Pancreas (tissue), 10 donors: ENCODE measurements around the gene SLC27A3. TPM values are rescaled to one million over a fixed set of nuclear protein-coding genes. Genes with fewer than 3 reads are reported as not detected.

Experiments used
- ATAC-seq, 4 donors: fragments of 200-7000 bp; cut with Tn5 transposase; one replicate each; pipeline versions ENCODE4 v1.8.0 to v1.9.1; 2020; ENCODE audit warnings: mild to moderate bottlenecking in 4 of 4, moderate library complexity in 4 of 4
- DNase-seq, 6 donors: peaks; one replicate each; pipeline ENCODE4 v3.0.0-alpha.2; 2020
- FAIRE-seq: peaks from 2 replicates; lab custom pipeline; 2012; peaks lifted over from hg19 to GRCh38; lab: Jason Lieb, UNC
- H3K27ac ChIP-seq, 4 donors: fragments of 200-600 bp; sonication (generic); 1 replicate in 3 of 4; 2 replicates in 1 of 4; pipeline versions ENCODE4 v1.5.0 to v1.8.0; 2020
- H3K27me3 ChIP-seq, 4 donors: fragments of 200-600 bp; one replicate each; pipeline ENCODE4 v1.8.0; 2021
- H3K36me3 ChIP-seq, 3 donors: fragments of 200-600 bp; sonication (generic) in 1 of 3; one replicate each; pipeline versions ENCODE4 v1.5.0 to v1.8.0; 2020 to 2021
- H3K4me1 ChIP-seq, 3 donors: fragments of 200-600 bp; one replicate each; pipeline ENCODE4 v1.8.0; 2021
- H3K4me3 ChIP-seq, 4 donors: fragments of 200-600 bp; sonication (generic) in 2 of 4; one replicate each; pipeline versions ENCODE4 v1.5.0 to v1.8.0; 2020 to 2021
- H3K9me3 ChIP-seq, 4 donors: fragments of 200-600 bp; one replicate each; pipeline ENCODE4 v1.8.0; 2021
- WGBS, 2 donors: extraction: QIAGEN DNeasy Blood & Tissue Kit; methylation state at CpG; one replicate each; pipeline ENCODE4 v1.1.7; 2013; 5-methylcytosine and 5-hydroxymethylcytosine counted together
- intact Hi-C, 3 donors: fragments of 100-400 bp; cut with DNase I; formaldehyde crosslinking; loops; one replicate each; pipeline versions ENCODE4 v1.11.1 to v1.14.2; 2022
- polyA plus RNA-seq, 2 donors: library from polyadenylated mRNA; stranded (reverse); fragments of 200-250 nt; gene quantifications; one replicate each; pipeline ENCODE4 v1.2.3, GENCODE V29; 2013
- total RNA-seq, 6 donors: library from RNA; stranded (reverse); fragmentation: NEBNext Ultra II Directional in 4 of 6; extraction: Animal tissue kit (Norgen Biotek cat#: 25700) in 4 of 6; gene quantifications; one replicate each; pipeline versions ENCODE4 v1.2.1 to v1.2.4, GENCODE V29; 2021 to 2023
- TF ChIP-seq, protein P1 (sequence below), 4 donors: fragments of 200-600 bp; sonication (generic) in 3 of 4; IDR thresholded peaks; one replicate each; pipeline versions ENCODE4 v1.5.0 to v1.8.0; 2021; ENCODE audit warnings: antibody characterized with exemption in 4 of 4
- donor health status: healthy with polysubstance abuse.
- donor health status: DM: no; HTN: no; CAD: no; lungs with moderate emphysema.
- donor health status: DM: no; HTN: no; CAD: no.
- donor health status: control.
- donor health status: control.
- donor health status: Bipolar disorder and iron deficiency.
- donor health status: DM: yes; HTN: yes; CAD: no.
- donor health status: DM: no; HTN: no; CAD: no.
- donor health status: DM: no; HTN: no; CAD: no.
- donor health status: DM: yes; HTN: yes; CAD: no.

SLC27A3 gene
- total and polyA plus RNA-seq, 8 donors, result 9.0 to 64.0 (median 13.1) TPM

DNA sequence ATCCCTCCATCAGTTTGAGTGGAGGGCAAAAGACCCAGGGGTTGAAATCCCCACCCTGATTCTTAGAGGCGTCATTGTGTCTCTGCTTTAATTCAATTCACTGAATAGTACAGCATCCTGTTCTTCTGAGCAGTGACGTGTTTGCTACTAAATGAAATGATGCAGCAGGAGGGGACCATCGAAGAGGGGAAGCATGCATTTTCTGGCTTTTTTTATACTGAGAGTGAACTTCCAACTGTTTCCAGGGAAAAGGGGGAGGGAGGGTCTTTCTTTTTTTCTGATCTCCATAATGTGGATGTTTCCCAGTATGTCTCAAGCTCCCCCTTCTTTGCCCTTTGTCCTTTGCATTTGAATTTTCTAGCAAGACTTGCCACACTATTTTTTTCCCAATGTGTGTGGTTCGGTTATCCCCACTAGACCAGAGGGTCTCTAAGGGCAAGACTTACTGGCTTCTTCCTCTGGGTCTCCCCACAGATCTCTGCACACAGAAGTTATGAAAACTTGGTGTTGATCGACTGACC, 44.7 kb upstream of the SLC27A3 start:
- intact Hi-C loops, result no loop called here
- no peak for FAIRE-seq
- peaks cover 0 to 21% (median 5%) of the 10 kb centered on the region in 3 donors for H3K4me1 ChIP-seq
- WGBS, 2 donors, result 53 to 55% methylated on average over 5 of the region's 5 CpGs
- TF ChIP-seq, protein P1, sequence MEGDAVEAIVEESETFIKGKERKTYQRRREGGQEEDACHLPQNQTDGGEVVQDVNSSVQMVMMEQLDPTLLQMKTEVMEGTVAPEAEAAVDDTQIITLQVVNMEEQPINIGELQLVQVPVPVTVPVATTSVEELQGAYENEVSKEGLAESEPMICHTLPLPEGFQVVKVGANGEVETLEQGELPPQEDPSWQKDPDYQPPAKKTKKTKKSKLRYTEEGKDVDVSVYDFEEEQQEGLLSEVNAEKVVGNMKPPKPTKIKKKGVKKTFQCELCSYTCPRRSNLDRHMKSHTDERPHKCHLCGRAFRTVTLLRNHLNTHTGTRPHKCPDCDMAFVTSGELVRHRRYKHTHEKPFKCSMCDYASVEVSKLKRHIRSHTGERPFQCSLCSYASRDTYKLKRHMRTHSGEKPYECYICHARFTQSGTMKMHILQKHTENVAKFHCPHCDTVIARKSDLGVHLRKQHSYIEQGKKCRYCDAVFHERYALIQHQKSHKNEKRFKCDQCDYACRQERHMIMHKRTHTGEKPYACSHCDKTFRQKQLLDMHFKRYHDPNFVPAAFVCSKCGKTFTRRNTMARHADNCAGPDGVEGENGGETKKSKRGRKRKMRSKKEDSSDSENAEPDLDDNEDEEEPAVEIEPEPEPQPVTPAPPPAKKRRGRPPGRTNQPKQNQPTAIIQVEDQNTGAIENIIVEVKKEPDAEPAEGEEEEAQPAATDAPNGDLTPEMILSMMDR (IDR thresholded peaks at IDR 0.05), result no peak
- H3K27me3 ChIP-seq, result no peaks in the 10 kb centered on the region
- no peaks in the 10 kb centered on the region for H3K9me3 ChIP-seq
- H3K4me3 ChIP-seq, result no peak overlapping the region
- no peak for DNase-seq
- no peaks in the 10 kb centered on the region for H3K36me3 ChIP-seq
- H3K27ac ChIP-seq, result peak overlapping the region in 2 of 4 donors; percentile 44 to 99
- no peak for ATAC-seq

DNA sequence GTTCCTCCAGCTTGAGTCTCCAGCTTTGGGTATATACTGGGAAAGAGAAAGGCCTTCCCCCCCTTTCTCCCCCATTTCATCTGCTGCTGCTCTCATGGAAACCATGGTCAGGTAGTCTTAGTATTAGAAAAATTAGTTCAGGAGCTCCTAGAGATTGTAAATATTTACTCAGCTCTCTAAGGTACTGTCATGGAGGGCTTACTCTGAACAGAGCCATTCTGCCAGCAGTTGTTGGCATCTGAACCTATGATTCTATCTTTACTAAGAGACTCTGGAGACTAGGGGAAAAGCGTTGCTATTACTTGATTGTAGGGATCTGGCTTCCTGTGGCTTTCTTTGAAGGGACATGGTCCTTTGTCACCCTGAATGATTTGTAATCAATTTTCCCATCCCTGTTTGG, 41.2 kb upstream of the SLC27A3 start:
- Histone ChIP-seq H3K36me3 (no peaks in the 10 kb centered on the region), H3K4me1 (peaks cover 0 to 17% (median 4%) of the 10 kb centered on the region in 3 donors), H3K4me3 (no peak overlapping the region), H3K27ac (peak overlapping the region in 2 of 4 donors; percentile 42 to 57), H3K27me3 (no peaks in the 10 kb centered on the region), H3K9me3 (no peaks in the 10 kb centered on the region)
- intact Hi-C loops, result no loop called here
- TF ChIP-seq, protein P1 (IDR thresholded peaks at IDR 0.05), result no peak
- FAIRE-seq (no peak), DNase-seq (no peak), ATAC-seq (peak in 3 of 4 donors; percentile 73 to 80 (median 75))
- 30 to 32% methylated on average over 1 of the region's 1 CpG for WGBS, 2 donors

DNA sequence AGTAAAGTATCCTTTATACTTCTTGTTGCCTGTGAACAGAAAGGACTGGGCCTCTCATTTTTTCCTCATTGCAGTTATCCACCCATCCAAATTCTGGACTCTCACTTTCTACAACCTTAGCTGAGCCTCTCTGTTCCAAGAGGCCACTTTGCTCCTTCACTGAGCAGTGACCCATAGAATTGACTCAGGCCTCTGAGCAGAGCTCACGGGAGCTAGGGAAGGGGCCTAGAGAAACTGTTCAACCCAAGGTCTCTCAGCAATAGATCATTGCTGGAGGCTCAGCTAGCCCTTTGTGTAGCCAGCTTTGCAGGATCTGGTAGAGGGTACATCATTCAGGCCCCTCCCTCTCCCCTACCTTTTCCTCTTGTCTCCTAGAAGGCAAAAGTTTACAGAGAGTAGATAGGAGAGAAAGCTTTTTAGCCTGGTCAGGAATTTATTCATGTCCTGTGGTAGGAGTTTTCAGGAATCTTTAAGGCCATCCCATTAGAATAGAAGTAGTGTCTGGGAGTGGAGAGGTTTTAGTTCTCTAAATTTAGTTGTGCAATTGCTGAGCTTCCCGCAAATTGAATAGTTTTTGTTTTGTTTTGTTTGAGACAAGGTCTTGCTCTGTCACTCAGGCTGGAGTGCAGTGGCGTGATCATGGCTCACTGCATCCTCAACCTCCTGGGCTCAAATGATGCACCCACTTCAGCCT, 40.7 kb upstream of the SLC27A3 start:
- Histone ChIP-seq H3K27me3 (no peaks in the 10 kb centered on the region), H3K36me3 (no peaks in the 10 kb centered on the region), H3K4me1 (peaks cover 0 to 11% (median 0%) of the 10 kb centered on the region in 3 donors), H3K4me3 (no peak overlapping the region), H3K27ac (peak overlapping the region in 2 of 4 donors; percentile 42 to 57), H3K9me3 (no peaks in the 10 kb centered on the region)
- peak in 2 of 4 donors; percentile 8 to 24 for ATAC-seq
- intact Hi-C loops, result no loop called here
- no peak for FAIRE-seq
- no peak for DNase-seq
- TF ChIP-seq, protein P1 (IDR thresholded peaks at IDR 0.05), result no peak
- 77 to 80% methylated on average over 3 of the region's 3 CpGs for WGBS, 2 donors

DNA sequence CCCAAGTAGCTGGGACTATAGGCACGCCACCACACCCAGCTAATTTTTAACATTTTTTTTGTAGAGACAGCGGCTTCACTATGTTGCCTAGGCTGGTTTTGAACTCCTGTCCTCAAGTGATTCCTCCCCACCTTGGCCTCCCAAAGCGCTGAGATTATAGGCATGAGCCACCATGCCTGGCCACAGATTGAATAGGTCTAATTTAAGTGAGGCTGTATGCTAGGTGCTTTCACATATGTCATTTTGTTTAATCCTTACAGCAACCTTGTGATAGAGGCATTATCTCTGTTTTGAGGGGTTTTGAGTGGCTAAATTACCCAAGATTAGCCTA, 40.2 kb upstream of the SLC27A3 start:
- no peaks in the 10 kb centered on the region for H3K9me3 ChIP-seq
- WGBS, 2 donors, result 92 to 97% methylated on average over 3 of the region's 3 CpGs
- no peak overlapping the region for H3K4me3 ChIP-seq
- no peaks in the 10 kb centered on the region for H3K36me3 ChIP-seq
- intact Hi-C loops, result no loop called here
- TF ChIP-seq, protein P1 (IDR thresholded peaks at IDR 0.05), result no peak
- DNase-seq (no peak), ATAC-seq (no peak), FAIRE-seq (no peak)
- H3K4me1 ChIP-seq, result peaks cover 0 to 6% (median 0%) of the 10 kb centered on the region in 3 donors
- H3K27ac ChIP-seq, result peak overlapping the region in 1 of 4 donors; percentile 37
- H3K27me3 ChIP-seq, result no peaks in the 10 kb centered on the region

DNA sequence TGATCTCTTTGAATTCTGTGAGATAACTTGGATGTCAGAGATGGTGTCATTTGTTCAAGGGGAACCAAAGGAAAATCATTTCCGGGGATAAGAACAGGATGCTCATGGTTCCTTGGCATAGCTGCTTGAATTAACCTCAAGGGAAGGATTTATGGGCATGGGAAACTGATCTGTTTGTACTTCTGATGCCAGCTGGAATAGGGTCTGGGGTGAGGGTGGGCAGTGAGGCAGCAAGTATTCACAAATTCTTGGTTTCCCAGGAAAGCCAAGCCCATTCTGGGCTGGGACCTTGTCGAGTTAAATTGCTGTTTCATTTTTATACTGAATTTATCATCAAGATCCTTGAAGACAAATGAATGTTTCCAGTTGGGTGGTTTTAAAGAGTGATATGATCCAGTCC, 33.2 kb upstream of the SLC27A3 start:
- no peaks in the 10 kb centered on the region for H3K9me3 ChIP-seq
- H3K4me3 ChIP-seq, result no peak overlapping the region
- FAIRE-seq (no peak), ATAC-seq (no peak), DNase-seq (no peak)
- TF ChIP-seq, protein P1 (IDR thresholded peaks at IDR 0.05), result no peak
- 48 to 50% methylated on average over 2 of the region's 2 CpGs for WGBS, 2 donors
- H3K27ac ChIP-seq, result peak overlapping the region; percentile 13 to 75 (median 53)
- no peaks in the 10 kb centered on the region for H3K27me3 ChIP-seq
- H3K4me1 ChIP-seq, result peaks cover 0 to 15% (median 11%) of the 10 kb centered on the region in 3 donors
- intact Hi-C loops, result loop anchor here in 1 of 3 donors (5.0 kb wide), 1 partner anchor 60 kb away; no protein-coding TSS in a partner anchor
- H3K36me3 ChIP-seq, result peaks cover 0 to 2% (median 0%) of the 10 kb centered on the region in 3 donors
